Putamen (tissue), 1 donor: ENCODE results near the gene FKBP1A.

Source experiments
- DNase-seq: peaks from one replicate; pipeline ENCODE4 v3.0.0-alpha.2; 2016; ENCODE audit warnings: low spot score

The FKBP1A gene

DNA sequence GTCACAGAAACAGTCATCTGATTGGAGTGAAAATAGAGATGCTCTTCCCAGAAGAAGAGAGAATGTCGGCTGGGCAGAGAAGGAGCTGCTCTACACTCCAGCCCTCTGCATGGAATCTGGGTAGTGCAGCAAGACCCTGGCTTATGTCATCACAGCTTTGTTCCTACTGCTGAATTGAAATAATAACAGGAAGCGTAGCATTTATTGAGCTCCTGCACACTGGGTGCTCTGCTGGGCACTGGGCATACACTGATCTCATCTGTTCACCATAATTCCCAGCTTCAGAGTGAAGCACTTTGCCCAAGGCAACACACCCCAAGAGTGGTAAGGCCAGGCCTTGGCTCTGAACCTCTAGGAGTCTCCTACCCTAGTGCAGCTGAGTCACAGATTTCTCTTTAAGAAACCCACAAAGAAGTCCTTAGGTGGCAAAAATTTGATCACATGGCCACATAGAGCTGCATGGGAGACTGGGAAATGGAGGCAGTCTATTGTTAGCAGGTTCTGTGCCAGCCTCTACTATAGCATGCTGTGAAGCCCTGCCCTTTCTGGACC, 60.0 kb downstream of the FKBP1A start:
- DNase-seq: no peak

DNA sequence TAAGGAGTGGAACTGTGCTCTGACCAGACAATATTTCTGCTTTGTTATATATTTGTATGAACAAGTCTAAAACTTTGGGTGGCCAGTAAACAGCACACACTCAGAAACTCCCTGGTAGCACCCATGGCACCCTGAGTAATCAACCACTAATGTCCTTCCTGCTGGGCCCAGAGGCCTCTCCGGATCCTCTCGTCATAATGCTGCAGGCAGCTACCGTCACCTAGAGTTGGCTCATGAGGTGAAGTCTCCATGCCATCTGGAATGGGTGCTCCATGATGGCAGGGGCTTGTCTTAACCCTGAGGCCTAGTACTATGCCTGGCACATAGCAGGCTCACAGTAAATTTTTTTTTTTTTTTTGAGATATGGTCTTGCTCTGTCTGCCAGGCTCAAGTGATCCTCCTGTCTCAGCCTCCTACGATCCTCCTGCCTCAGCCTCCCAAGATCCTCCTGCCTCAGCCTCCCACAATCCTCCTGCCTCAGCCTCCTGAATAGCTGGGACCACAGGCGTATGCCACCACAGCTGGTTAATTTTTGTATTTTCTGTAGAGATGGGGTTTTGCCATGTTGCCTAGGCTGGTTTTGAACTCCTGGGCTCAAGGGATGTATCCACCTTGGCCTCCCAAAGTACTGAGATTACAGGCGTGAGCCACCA, 60.9 kb downstream of the FKBP1A start:
- DNase-seq: no peak

DNA sequence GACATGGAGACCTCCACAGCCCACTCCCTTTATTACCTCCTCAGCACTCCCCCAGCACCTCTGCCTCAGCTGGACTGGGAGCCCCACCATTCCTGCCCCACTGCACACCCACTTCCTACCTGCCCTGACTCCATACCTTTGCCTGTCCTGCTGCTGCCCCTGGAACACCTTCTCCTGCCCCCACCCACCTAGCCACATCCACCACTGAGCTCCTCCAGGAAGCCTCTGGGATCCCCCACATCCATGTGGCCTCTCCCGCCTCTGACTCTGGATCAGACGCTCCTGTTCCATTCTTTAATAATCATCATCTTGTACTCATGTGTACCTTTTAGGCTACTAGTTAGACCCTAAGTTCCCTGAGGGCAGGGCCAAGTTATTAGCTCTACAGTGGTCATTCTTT, 61.8 kb downstream of the FKBP1A start:
- no peak for DNase-seq

DNA sequence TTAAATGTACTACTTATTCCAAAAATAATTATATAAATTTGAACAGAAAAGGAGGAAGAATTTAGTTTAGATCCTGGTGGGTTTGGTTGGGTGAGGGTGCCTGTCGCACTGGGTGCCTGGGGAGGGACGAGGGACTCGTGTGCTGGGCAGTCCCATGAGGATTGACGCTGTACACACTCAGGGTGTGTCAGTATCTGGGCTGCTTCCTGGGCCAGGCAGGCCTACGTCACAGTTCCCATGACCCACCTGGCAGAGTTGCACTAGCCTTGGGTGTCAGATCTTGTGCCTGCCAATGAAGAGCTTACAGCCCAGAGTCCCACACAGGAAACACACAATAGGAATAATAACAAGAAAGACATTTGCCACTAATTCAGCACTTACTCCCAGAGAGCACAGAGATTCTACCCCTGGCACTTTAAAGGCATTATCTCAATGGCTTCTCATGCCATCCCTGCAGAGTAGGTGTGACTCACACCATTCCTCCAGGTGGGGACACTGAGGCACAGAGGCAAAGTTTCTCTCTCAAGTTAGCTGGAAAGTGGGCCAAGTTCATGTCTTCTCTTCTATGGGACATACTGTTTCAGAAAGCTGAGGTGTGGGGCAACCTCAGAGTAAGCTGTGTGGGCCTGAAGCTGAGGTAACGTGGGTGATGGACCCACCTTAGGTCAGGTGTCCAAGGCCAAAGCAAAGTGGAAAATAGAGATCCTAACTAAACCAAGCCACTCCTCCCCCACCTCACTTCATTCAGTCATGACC, 62.6 kb downstream of the FKBP1A start:
- peak; percentile 30 for DNase-seq

DNA sequence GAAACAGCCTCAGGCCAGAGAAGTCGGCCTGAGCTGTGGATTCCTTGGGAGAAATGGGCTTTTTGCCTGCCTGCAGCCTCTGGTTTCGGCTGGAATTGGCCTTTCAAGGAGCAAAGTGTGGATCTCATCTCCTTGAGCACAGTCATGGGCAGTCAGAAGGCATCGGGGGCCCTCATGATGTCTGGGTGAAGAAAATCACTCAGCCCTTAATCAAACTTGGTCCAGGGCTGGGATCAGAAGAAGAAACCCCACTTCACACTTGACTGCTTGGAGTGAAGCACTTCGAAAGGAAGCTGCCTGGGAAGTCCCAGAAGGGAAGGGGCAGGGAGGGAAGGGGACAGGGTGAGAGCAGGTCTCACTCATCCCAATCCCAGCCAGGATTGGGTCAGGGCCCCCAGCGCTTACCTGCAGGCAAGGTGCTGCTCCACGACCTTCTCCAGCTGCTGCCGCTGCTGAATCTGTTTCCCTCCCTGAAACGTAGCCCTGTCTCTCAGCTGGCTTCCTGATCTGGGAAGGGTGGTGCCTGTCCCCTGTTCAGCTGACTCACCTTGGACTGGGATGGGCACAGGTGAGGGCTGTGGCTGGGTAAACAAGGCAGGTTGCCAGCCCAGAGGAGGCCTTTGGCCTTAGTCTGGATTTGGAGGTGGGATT, 64.0 kb downstream of the FKBP1A start, which contains the start of gene SDCBP2:
Gene SDCBP2 (minus strand): TSS at position 460 of the 651 bp plus-strand sequence. CDS start 8,723 bp downstream, outside the sequence.
- no peak for DNase-seq

DNA sequence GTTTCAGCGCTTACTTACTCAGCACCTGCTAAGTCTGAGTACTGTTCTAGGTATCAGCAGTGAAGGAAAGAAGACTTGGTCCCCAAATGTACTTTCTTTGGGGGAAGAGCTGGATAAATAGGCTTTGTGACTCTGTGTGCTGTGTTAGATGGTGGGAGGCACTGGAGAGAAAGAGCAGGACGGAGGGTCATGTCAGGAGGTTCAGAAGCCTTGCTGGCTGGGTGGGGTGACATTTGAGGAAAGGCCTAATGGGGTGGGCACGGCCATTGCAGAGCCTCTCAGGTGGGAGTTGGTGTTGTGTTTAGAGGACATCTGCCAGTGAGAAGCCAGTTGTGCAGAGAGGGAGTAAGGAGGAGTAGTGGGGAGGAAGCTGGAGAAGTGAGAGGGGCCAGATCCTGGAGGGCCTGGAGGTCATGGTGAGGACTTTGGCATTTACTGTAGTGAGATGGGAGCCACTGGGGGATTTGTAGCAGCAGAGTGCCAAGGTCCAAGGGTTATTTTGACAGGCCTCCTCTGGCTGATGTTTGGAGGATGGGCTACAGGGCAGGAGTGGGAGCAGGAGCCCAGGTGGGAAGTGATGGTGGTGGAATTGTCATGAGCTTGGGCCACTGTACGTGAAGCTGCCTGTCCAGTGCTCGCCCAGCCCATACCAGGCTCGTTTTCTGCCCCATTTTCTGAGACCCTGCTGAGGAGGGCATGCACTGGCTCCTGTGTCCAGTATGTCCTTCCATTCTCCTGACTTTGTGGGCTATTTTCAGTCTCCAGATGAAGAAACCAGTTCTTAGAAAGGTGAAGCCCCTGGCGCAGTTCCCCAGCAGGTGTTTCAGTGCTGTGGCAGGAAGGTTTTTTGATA, 64.8 kb downstream of the FKBP1A start:
- DNase-seq: no peak

DNA sequence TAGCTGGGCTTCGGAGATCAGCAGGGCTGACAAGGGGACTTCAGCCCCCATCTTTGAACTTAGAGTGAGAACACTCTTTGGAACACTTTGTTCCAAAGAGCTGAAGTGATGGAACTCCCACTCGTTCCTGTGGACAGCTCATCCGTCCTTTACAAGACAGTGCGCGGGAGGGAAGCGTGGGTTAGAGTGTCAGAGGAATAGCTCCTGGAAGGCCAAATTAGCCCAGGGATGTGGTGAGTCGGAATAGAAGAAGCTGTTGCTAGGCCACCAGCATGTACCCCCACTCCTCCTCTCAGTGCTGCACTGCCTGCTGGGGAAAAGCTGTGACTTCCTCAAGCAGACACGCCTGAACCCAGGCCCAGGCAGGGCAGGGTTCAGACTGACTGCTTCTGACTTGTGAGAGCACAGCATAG, 65.6 kb downstream of the FKBP1A start:
- DNase-seq: peak; percentile 65

DNA sequence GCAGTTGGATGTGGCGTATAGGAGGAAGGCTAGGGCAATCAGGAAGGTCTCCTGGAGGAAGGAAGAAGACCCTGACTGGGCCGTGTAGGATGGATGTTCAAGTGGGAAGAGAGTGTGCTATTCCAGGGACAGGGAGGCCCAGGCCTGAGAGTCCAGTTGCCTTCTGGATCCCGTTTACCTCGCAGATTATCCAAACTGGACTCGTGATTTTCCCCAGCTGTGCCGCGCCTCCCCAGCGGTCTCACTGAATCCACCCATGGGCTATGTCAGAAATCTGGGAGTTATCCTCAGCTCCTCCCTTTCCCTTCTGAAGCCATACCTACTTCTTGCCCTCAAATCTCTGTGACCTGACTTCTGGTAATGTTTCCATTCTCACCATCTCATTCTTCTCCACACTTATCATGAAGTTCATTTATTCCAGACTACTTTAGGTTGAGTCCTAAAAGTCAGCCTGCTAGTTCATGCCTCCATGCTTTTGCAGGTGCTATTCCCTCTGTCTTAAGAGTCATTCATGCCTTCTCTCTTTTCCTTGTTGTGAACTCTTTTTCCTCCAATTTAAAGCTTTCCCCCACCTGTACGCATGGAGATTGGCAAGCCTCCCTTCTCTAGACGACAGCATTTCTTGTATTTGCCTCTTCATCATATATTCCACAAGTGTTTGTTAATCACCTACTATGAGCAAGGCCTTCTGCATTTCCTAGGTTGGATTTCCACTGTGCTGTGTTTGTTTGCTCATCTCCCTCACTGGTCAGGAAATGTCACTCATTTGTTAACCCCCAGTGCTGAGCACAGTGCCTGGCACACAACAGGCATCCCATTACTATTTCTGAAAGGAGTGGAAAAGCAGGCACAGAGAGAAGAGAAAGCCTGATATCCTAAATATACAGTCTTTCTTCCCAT, 66.6 kb downstream of the FKBP1A start:
- DNase-seq: no peak

DNA sequence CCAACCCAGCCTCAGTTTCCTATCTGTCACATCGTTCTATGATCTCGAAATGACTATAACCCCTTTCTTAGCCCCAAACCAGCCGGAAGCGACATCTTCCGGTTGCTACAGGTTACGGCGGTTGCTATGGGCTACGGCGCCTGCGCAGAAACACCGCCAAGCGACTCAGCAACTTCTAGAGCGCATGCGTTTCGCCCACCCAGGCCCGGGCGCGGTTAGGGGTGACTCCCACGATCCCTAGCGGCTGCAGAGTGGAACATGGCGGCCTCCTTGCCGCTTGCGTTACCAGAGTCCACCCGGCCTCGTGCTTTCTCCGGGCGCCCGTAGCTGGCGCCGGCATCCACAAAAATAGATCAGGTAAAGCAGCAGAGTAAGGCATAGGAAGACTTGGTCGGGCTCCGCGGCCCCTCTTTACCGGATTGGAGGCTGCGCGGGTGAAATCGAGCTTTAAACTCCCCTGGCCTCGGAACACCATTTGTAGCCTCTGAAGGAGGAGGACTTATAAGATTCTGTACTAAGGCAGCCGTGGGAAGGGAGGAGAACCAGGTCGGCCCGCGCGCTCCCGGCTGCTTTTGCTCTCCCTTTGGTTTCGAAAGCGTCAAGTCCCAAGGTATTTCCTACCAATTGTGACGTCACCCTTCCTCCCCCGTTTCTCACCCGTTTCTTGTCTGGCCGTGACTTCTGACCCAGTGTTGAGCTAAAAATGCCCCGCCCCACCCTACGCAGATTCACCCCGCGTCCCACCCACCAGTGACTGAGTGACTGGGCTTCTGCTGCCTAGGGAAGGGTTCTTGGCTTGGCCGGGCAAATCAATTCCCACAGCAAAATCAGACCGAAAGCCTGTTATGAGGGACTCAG, 67.5 kb downstream of the FKBP1A start:
- DNase-seq: peak; percentile 96

DNA sequence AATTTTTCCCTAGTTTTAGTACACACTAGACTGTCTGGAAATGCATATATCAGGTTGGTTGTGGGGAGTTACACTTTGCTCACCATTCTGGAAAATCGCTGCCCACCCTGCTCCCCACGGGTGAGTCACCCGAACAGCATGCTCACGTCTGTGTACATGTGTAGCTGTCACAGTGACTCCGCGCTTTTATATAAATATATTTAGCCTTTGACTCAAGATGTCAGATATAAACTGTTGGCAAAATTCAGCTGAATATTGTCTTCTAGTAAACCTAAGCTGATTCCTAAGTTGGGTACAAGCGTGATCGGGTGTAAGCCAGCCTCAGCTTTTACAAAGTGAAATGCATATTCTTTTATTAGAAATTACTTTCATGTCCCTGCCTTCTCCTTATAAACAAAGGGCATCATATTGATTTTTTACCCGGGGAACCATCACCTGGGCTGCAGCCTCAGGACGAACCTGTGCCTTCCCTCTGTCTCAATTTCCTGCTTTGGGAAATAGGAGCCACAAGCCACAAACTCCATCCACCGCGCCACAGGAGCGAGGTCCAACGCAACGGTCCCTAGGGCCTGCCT, 68.2 kb downstream of the FKBP1A start:
- DNase-seq: no peak

DNA sequence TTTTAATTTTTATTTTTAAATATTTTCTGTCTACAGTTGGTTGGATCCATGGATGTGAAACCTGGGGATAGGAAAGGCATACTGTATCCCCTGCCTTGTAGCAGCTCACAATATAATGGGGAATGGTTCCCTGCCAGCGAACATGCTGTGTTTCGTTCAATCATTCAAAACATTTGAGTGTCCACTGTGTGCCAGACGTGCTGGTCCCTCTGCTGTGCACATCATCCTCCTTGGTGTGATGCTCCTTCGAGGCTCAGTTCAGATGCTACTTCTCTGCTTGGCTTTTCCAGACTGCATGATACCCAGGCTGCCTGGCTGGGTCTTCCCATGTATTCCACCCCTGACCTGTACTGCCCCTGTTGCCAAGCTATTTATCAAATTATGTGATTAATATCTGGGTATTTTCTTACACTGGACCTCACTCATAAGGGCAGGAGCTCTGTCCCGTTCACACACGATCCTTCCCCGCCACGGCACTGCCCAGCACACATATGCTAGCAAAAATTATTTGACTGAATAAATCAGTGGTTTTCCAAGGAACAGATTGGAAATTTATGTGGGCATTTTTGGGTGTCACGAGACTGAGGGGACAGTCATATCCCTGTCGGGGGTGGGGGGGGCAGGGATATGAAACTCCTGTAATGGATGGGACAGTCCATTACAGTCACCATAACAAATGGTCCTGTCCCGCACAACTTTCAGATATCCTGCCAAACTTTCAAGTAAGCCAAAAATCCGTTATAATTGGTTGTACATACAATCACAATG, 68.8 kb downstream of the FKBP1A start:
- DNase-seq: no peak

DNA sequence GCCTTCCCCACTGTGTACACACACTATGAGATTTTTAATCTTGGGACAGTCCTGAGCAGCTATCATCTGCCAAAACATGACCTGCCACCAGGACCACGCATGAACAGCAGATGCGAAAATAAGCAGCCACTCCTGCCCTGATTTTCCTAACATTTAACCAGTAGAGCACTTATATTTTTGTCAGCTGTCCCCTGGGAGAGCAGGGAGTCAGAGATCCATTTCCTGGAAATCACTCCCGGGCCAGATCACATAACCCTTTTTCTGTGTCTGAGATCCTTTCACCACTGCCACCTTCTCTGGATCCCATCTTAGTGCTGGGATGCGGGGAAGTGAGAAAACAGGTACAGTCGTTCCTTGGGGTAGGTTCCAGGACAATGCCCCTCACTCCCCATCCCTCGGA, 69.6 kb downstream of the FKBP1A start:
- no peak for DNase-seq

DNA sequence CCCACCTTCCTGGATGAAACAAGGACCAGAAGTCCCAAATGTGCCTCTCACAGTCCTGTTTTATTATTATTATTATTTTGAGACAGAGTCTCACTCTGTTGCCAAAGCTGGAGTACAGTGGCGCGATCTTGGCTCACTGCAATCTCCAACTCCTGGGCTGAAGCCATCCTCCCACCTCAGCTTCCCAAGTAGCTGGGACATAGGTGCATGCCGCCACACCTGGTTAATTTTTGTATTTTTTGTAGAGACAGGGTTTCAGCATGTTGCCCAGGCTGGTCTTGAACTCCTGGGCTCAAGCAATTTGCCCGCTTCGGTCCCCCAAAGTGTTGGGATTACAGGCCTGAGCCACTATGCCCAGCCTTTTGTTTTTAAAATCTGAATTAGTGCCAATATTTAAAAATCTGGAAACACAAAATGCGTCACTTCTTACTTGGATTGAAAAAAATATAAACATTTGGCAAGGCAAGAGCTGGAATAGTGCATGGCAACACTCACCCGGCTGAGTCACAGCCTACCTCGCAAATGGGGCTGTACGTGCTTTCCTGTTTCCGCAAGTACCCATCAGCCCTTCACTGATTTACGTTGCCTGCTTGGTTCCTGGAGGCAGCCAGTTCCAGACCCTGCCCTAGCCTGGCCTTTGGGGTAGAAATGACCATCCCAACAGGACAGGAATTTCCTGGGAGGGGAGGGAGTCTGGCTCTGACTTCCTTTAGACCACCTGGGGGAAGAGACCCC, 70.2 kb downstream of the FKBP1A start:
- DNase-seq: no peak

DNA sequence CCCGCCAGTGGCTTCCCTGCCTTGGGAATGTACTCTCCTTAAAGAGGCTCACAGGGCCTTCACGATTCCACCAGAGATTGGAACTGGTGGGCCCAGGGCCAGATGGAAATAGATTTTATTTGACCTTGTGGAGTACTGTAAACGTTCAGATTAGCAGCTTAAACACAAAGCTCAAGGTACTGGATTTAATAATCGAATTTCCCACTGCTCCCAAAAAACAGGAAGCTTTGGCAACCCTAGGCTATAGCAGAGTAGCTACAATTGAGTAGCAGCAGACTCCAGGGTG, 71.3 kb downstream of the FKBP1A start:
- no peak for DNase-seq

DNA sequence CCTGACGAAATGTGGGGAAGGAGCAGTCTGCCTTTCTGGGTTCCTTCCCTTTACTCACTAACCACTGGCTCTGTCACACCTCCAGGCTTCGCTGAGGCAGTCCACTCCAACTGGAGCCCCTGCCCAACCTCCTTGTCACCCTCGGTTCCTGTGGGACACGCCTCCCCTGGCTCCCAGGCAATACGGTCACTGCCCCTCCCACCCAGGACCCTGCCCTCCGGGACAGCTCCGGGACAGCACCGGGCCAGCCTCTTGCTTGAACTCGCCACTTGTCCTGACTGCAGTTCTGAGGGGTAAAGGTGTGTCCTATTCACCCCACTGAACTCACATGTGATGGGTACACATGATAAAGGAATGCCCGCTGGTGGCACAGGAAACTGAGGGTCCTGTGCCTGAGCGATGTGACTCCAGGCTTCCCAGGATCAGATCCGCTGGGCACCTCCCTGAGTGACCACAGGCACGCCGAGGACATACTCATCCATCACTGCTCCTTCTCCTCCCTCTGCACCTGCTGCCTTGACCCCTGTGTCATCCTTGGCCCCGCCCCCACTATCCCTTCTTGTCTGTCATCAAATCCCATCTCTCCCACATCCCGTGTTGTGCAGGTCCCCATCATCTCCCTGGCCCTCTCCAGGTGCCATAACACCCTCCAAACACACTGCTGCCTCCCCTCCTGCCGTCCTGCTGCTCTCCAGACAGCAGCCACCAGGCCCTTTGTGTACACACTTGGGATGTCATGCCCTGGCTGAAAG, 71.8 kb downstream of the FKBP1A start:
- no peak for DNase-seq

DNA sequence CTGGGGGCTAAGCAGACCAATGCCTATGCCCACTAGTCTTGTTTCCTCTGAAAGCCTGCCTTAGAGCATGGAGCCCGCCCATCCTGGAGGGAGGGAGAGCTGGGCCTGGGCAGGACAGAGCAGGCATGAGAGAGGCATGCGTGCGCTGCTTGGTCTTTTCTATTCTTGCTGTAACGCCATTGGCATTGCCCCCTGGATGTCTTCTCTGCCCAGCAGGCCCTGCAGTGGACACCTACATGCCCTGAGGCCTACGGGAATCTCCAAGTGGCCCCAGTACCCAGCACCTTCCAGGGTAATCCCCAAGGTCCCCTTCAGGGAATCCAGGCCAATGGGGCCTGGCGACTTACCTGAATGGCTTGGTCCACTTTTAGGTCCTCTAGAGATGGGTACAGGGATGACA, 72.8 kb downstream of the FKBP1A start:
- no peak for DNase-seq

DNA sequence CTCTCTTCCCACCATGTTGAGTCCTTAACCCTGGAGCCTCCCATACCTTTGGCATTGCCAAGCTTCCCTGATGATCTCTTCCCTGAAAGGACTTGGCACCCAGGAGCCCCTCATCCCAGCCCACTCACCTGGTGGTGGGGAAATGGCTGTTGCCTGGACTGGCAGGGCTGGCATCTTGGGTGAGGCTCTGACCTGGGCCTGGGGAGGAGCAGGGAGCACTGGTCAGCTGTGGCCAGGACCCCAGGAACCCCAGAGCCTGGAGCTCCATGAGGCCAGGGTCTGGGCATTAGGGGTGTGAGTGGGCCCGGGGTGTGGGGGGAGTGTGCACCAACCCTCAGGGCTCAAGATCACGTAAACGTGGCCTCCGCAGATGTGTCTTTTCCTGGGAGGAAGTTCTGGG, 73.4 kb downstream of the FKBP1A start:
- DNase-seq: no peak

DNA sequence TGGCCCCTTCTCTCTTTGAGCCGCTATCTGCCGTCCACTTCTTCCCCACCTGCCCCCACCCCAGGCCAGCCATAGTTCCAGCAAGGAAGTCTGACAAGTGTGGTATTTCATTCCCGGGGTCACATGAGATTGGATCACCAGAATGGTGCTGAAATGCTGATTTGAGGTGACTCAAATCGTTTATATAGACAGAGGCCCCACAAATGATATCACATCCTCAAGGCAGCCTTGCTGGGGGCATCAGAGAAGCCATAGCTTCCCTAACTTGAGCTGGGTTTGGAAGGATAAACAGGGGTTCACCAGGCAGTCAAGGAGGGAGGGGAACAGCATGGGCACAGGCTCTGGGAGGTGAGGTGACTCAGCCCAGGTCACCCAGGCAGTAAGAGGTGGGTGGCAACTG, 73.8 kb downstream of the FKBP1A start:
- DNase-seq: no peak
